Measurements from ENCODE around the gene ZNF23.

DNA sequence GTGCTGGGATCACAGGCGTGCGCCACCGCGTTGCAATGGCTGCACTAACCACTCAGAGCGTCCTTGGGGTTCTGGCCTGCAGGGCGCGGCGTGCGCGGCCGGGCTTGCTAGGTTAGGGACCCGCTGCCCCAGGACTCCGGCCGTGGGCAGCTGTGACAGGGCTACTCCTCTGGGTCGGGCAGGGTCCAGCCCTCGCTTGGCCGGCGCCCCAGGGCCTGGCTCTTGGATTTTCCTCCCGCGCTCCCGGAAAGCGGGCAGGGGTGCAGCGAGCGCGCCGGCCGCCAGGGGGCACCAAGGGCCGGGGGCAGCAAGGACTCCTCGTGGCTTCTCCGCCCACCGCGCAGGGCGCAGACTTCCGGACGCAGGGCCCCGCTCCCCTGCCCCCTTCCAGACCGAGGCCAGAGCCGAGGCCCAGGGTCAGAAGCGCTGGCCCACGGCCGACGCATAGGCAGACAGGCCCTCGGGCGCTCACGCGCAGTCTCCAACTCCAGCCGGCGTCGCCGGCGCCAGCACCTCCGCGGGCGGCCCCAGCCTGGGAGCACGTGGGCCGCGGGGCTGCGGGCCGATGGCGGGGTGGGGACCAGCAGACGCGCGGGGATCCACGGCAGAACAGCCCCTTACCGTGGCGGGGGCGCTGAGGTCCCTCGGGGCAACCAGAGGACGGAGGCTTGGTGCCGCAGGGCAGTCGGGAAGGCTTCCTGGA is 20.5 kb downstream of the ZNF23 start:
- TF ChIP-seq, protein P1, sequence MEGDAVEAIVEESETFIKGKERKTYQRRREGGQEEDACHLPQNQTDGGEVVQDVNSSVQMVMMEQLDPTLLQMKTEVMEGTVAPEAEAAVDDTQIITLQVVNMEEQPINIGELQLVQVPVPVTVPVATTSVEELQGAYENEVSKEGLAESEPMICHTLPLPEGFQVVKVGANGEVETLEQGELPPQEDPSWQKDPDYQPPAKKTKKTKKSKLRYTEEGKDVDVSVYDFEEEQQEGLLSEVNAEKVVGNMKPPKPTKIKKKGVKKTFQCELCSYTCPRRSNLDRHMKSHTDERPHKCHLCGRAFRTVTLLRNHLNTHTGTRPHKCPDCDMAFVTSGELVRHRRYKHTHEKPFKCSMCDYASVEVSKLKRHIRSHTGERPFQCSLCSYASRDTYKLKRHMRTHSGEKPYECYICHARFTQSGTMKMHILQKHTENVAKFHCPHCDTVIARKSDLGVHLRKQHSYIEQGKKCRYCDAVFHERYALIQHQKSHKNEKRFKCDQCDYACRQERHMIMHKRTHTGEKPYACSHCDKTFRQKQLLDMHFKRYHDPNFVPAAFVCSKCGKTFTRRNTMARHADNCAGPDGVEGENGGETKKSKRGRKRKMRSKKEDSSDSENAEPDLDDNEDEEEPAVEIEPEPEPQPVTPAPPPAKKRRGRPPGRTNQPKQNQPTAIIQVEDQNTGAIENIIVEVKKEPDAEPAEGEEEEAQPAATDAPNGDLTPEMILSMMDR (IDR thresholded peaks at IDR 0.05), result peak in 1 of 7 experiments; percentile 7
- no peak for TF ChIP-seq POLR2A (IDR thresholded peaks at IDR 0.05)

Measured in body of pancreas (tissue), 4 donors.